PC-9 (cell line): ENCODE data around the gene P4HA3. TPM values are rescaled to one million over a fixed set of nuclear protein-coding genes. Genes with fewer than 3 reads are reported as not detected.

Experiments used
- BruUV-seq: library from RNA; stranded (reverse); fragments of 400-500 nt; replicated peaks from 2 replicates; lab custom pipeline; 2021; lab: Mats Ljungman, UMichigan
- CTCF ChIA-PET: fragments of 300-600 bp; sonication (Branson Sonifier 250); formaldehyde crosslinking; loops from one replicate; lab custom pipeline; 2022; ENCODE audit warnings: antibody characterized with exemption; lab: Charles Lee
- POLR2A ChIA-PET: fragments of 300-600 bp; sonication (Branson Sonifier 250); formaldehyde crosslinking; loops from one replicate; lab custom pipeline; 2022; ENCODE audit warnings: antibody characterized with exemption; ENCODE audit not compliant: unreplicated experiment; lab: Charles Lee
- DNase-seq, 2 experiments: peaks; one replicate each; pipeline versions ENCODE4 v3.0.0 to v3.0.0-alpha.2; 2015 to 2022; ENCODE audit warnings: mixed read lengths in 1 of 2
- H2AFZ ChIP-seq: fragments of 200-600 bp; sonication (generic); 2 replicates; pipeline ENCODE4 v1.8.1; 2017; ENCODE audit warnings: antibody characterized with exemption
- H3F3A ChIP-seq: fragments of 200-600 bp; sonication (generic); 2 replicates; pipeline ENCODE4 v1.8.1; 2017; ENCODE audit warnings: antibody characterized with exemption, mild to moderate bottlenecking, low read depth; ENCODE audit not compliant: insufficient read depth
- H3K27ac ChIP-seq: fragments of 200-600 bp; sonication (generic); 2 replicates; pipeline ENCODE4 v1.6.1; 2016; ENCODE audit warnings: mixed run types
- H3K27me3 ChIP-seq: fragments of 200-600 bp; sonication (generic); 2 replicates; pipeline ENCODE4 v1.6.1; 2016; ENCODE audit warnings: low read depth, mixed run types; ENCODE audit not compliant: insufficient read depth
- H3K36me3 ChIP-seq: fragments of 200-600 bp; sonication (generic); 2 replicates; pipeline ENCODE4 v1.6.1; 2016; ENCODE audit warnings: low read depth, mixed run types
- H3K4me1 ChIP-seq: fragments of 200-600 bp; sonication (generic); replicated peaks from 2 replicates; pipeline ENCODE4 v1.6.1; 2016; ENCODE audit warnings: mixed run types; ENCODE audit not compliant: insufficient read depth
- H3K4me2 ChIP-seq: fragments of 200-600 bp; sonication (generic); 2 replicates; pipeline ENCODE4 v1.6.1; 2017; ENCODE audit warnings: mixed run types
- H3K4me3 ChIP-seq: fragments of 200-600 bp; sonication (generic); 2 replicates; pipeline ENCODE4 v1.6.1; 2016; ENCODE audit warnings: mixed run types
- H3K79me2 ChIP-seq: fragments of 200-600 bp; sonication (generic); 2 replicates; pipeline ENCODE4 v1.6.1; 2017; ENCODE audit warnings: low read depth, mixed run types
- H3K9me2 ChIP-seq: fragments of 200-600 bp; sonication (generic); 2 replicates; pipeline ENCODE4 v1.8.1; 2017; ENCODE audit warnings: mild to moderate bottlenecking; ENCODE audit not compliant: insufficient read depth
- H3K9me3 ChIP-seq: fragments of 200-600 bp; sonication (generic); 2 replicates; pipeline ENCODE4 v1.8.1; 2016; ENCODE audit warnings: low read depth; ENCODE audit not compliant: insufficient read depth
- H4K20me1 ChIP-seq: fragments of 200-600 bp; sonication (generic); 2 replicates; pipeline ENCODE4 v1.8.1; 2017; ENCODE audit not compliant: insufficient read depth
- CTCF ChIP-seq: fragments of 200-600 bp; sonication (generic); conservative IDR thresholded peaks from 2 replicates; pipeline ENCODE4 v1.6.1; 2017; ENCODE audit warnings: mixed run types, antibody characterized with exemption, mild to moderate bottlenecking, moderate library complexity
- EZH2 ChIP-seq: fragments of 200-600 bp; sonication (generic); IDR thresholded peaks from 2 replicates; pipeline ENCODE4 v1.8.0; 2017; ENCODE audit warnings: antibody characterized with exemption, low read depth
- intact Hi-C: fragments of 100-400 bp; cut with micrococcal nuclease; formaldehyde crosslinking; loops from one replicate; pipeline ENCODE4 v1.10.0; 2022; ENCODE audit not compliant: unreplicated experiment
- total RNA-seq: library from RNA; stranded (reverse); gene quantifications from 2 replicates; pipeline ENCODE4 v1.2.3, GENCODE V29; 2021

The P4HA3 gene
- total RNA-seq, 1 experiment from 2014 or later = 0.22 TPM

GRCh38 chr11:74276581-74276980 lies 34.9 kb downstream of the P4HA3 start:
- CTCF ChIA-PET = no interaction called here
- Histone ChIP-seq H3F3A (peaks cover 11% of the 10 kb centered on the region; the same call in 1 of the 2 replicates), H3K4me3 (no peak overlapping the region), H3K27ac (no peak overlapping the region), H2AFZ (no peak overlapping the region), H3K4me1 (peaks cover 18% of the 10 kb centered on the region), H3K9me3 (no peaks in the 10 kb centered on the region), H4K20me1 (no peaks in the 10 kb centered on the region), H3K36me3 (no peaks in the 10 kb centered on the region), H3K27me3 (no peaks in the 10 kb centered on the region), H3K79me2 (no peaks in the 10 kb centered on the region), H3K4me2 (no peak overlapping the region), H3K9me2 (no peaks in the 10 kb centered on the region; the same call in 1 of the 2 replicates)
- TF ChIP-seq EZH2 (no peak), CTCF (no peak)
- intact Hi-C loops = no loop called here
- BruUV-seq = no TSS peak
- POLR2A ChIA-PET = no interaction called here
- DNase-seq = no peak

- Histone ChIP-seq H3K27ac (no peak overlapping the region), H4K20me1 (no peaks in the 10 kb centered on the region), H3F3A (no peaks in the 10 kb centered on the region), H2AFZ (no peak overlapping the region), H3K79me2 (no peaks in the 10 kb centered on the region), H3K36me3 (no peaks in the 10 kb centered on the region), H3K4me3 (no peak overlapping the region), H3K4me1 (peaks cover 14% of the 10 kb centered on the region), H3K9me2 (no peaks in the 10 kb centered on the region; the same call in 1 of the 2 replicates), H3K27me3 (no peaks in the 10 kb centered on the region), H3K9me3 (no peaks in the 10 kb centered on the region), H3K4me2 (no peak overlapping the region)
- TF ChIP-seq CTCF (no peak), EZH2 (no peak)
- no peak for DNase-seq
- POLR2A ChIA-PET = no interaction called here
- CTCF ChIA-PET = no interaction called here
- BruUV-seq = no TSS peak
- intact Hi-C loops = no loop called here
Measured at GRCh38 chr11:74272276-74272675, 39.2 kb downstream of the P4HA3 start.

GRCh38 chr11:74269161-74269811 lies 42.2 kb downstream of the P4HA3 start:
- ChIA-PET CTCF (interaction anchor here (1.3 to 1.4 kb wide), 2 partner anchors 14 to 180 kb away, joined by 3 read pairs; no protein-coding TSS in a partner anchor), POLR2A (interaction anchor here (0.6 kb wide), 1 partner anchor 290 kb away, joined by 3 read pairs; no protein-coding TSS in a partner anchor)
- Histone ChIP-seq H3K9me3 (no peaks in the 10 kb centered on the region), H3K79me2 (no peaks in the 10 kb centered on the region), H3K4me2 (no peak overlapping the region), H4K20me1 (no peaks in the 10 kb centered on the region), H3K9me2 (no peaks in the 10 kb centered on the region), H3K36me3 (no peaks in the 10 kb centered on the region), H3K27ac (no peak overlapping the region), H3K27me3 (no peaks in the 10 kb centered on the region), H3K4me3 (no peak overlapping the region), H3K4me1 (peaks cover 14% of the 10 kb centered on the region), H2AFZ (no peak overlapping the region), H3F3A (no peaks in the 10 kb centered on the region)
- TF ChIP-seq CTCF (no peak), EZH2 (no peak)
- BruUV-seq = no TSS peak
- no peak for DNase-seq
- intact Hi-C loops = no loop called here
